ENCODE results near the gene RTEL1. TPM values are rescaled to one million over a fixed set of nuclear protein-coding genes. Genes with fewer than 3 reads are reported as not detected.
"Not testable (repeated sequence)": the region's sequence is repeated elsewhere in the genome, so short reads cannot be mapped to it uniquely, and the experiment has no call there.

Gene RTEL1
- total RNA-seq, 1 donor from 2014 or later: 45.9 TPM

GRCh38 chr20:63648895-63649589 is 9.1 kb upstream of the RTEL1 start:
- no peak for DNase-seq (ENCODE audit: low spot score)

GRCh38 chr20:63650486-63650885 is 7.6 kb upstream of the RTEL1 start:
- not testable (repeated sequence) for DNase-seq (ENCODE audit: low spot score)

GRCh38 chr20:63651942-63652191 is 6.2 kb upstream of the RTEL1 start:
- no peak for DNase-seq (ENCODE audit: low spot score)

GRCh38 chr20:63652192-63652980 is 5.7 kb upstream of the RTEL1 start:
- no peak for DNase-seq (ENCODE audit: low spot score)

- DNase-seq (ENCODE audit: low spot score): peak; percentile 90
These were observed 4.8 kb upstream of the RTEL1 start, which contains the start of gene STMN3 for GRCh38 chr20:63653041-63653973. Gene STMN3, minus strand, starts transcription at chr20:63653424. Its CDS starts 79 bp downstream, at chr20:63653345.

- DNase-seq (ENCODE audit: low spot score): no peak
These were observed 4.0 kb upstream of the RTEL1 start for GRCh38 chr20:63653974-63654668.

GRCh38 chr20:63655249-63655648 is 2.9 kb upstream of the RTEL1 start:
- no peak for DNase-seq (ENCODE audit: low spot score)

- DNase-seq (ENCODE audit: low spot score): no peak
These were observed 1.7 kb upstream of the RTEL1 start for GRCh38 chr20:63656451-63656850.

GRCh38 chr20:63657260-63657936 is 714 bp upstream of the RTEL1 start:
- DNase-seq (ENCODE audit: low spot score): no peak

GRCh38 chr20:63658749-63659187 is 656 bp downstream of the RTEL1 start:
- DNase-seq (ENCODE audit: low spot score): no peak

GRCh38 chr20:63659370-63659769 is 1.3 kb downstream of the RTEL1 start:
- DNase-seq (ENCODE audit: low spot score): no peak

GRCh38 chr20:63660174-63660573 is 2.1 kb downstream of the RTEL1 start:
- not testable (repeated sequence) for DNase-seq (ENCODE audit: low spot score)

GRCh38 chr20:63660622-63661021 is 2.5 kb downstream of the RTEL1 start:
- DNase-seq (ENCODE audit: low spot score): no peak

GRCh38 chr20:63661108-63661507 is 3.0 kb downstream of the RTEL1 start:
- no peak for DNase-seq (ENCODE audit: low spot score)

GRCh38 chr20:63661959-63662812 is 4.1 kb downstream of the RTEL1 start:
- no peak for DNase-seq (ENCODE audit: low spot score)

- DNase-seq (ENCODE audit: low spot score): no peak
These were observed 4.7 kb downstream of the RTEL1 start for GRCh38 chr20:63662813-63663189.

GRCh38 chr20:63663332-63664066 is 5.4 kb downstream of the RTEL1 start:
- DNase-seq (ENCODE audit: low spot score): no peak

- DNase-seq (ENCODE audit: low spot score): no peak
These were observed 6.2 kb downstream of the RTEL1 start for GRCh38 chr20:63664143-63664851.

All from ureter (tissue), 1 donor.